ENCODE results near the gene MGST1.
"Not testable (repeated sequence)": the region's sequence is repeated elsewhere in the genome, so short reads cannot be mapped to it uniquely, and the experiment has no call there.

Gene MGST1

GRCh38 chr12:16350682-16351081, 3.2 kb downstream of the MGST1 start:
- DNase-seq (ENCODE audit: low read depth in 1 of 2, low spot score in 1 of 2) = no peak

GRCh38 chr12:16352481-16352880, 5.0 kb downstream of the MGST1 start:
- DNase-seq (ENCODE audit: low read depth in 1 of 2, low spot score in 1 of 2) = no peak

GRCh38 chr12:16358878-16359277, 11.4 kb downstream of the MGST1 start:
- no peak for DNase-seq (ENCODE audit: low read depth in 1 of 2, low spot score in 1 of 2)

GRCh38 chr12:16359512-16360491, 12.4 kb downstream of the MGST1 start:
- DNase-seq (ENCODE audit: low read depth in 1 of 2, low spot score in 1 of 2) = no peak

GRCh38 chr12:16361142-16361783, 13.8 kb downstream of the MGST1 start:
- no peak for DNase-seq (ENCODE audit: low read depth in 1 of 2, low spot score in 1 of 2)

GRCh38 chr12:16362550-16362949, 15.1 kb downstream of the MGST1 start:
- no peak for DNase-seq (ENCODE audit: low read depth in 1 of 2, low spot score in 1 of 2)

GRCh38 chr12:16369156-16369555, 21.7 kb downstream of the MGST1 start:
- no peak for DNase-seq (ENCODE audit: low read depth in 1 of 2, low spot score in 1 of 2)

GRCh38 chr12:16370096-16370495, 22.7 kb downstream of the MGST1 start:
- no peak for DNase-seq (ENCODE audit: low read depth in 1 of 2, low spot score in 1 of 2)

- DNase-seq (ENCODE audit: low read depth in 1 of 2, low spot score in 1 of 2) = not testable (repeated sequence)
Observed at GRCh38 chr12:16382652-16383312, 35.3 kb downstream of the MGST1 start.

- no peak for DNase-seq (ENCODE audit: low read depth in 1 of 2, low spot score in 1 of 2)
Observed at GRCh38 chr12:16384732-16385131, 37.3 kb downstream of the MGST1 start.

GRCh38 chr12:16385782-16386646, 38.6 kb downstream of the MGST1 start:
- no peak for DNase-seq (ENCODE audit: low read depth in 1 of 2, low spot score in 1 of 2)

- no peak for DNase-seq (ENCODE audit: low read depth in 1 of 2, low spot score in 1 of 2)
Observed at GRCh38 chr12:16387919-16388318, 40.5 kb downstream of the MGST1 start.

- no peak for DNase-seq (ENCODE audit: low read depth in 1 of 2, low spot score in 1 of 2)
Observed at GRCh38 chr12:16389594-16389993, 42.1 kb downstream of the MGST1 start.

GRCh38 chr12:16392846-16393535, 45.5 kb downstream of the MGST1 start:
- no peak for DNase-seq (ENCODE audit: low read depth in 1 of 2, low spot score in 1 of 2)

GRCh38 chr12:16399101-16399500, 51.7 kb downstream of the MGST1 start:
- no peak for DNase-seq (ENCODE audit: low read depth in 1 of 2, low spot score in 1 of 2)

GRCh38 chr12:16401835-16402234, 54.4 kb downstream of the MGST1 start:
- not testable (repeated sequence) for DNase-seq (ENCODE audit: low read depth in 1 of 2, low spot score in 1 of 2)

- DNase-seq (ENCODE audit: low read depth in 1 of 2, low spot score in 1 of 2) = no peak
Observed at GRCh38 chr12:16407346-16407745, 59.9 kb downstream of the MGST1 start.

Measured in activated T-helper 1 cell treated with anti-CD3 and anti-CD28 coated beads, Interleukin-2, amount 50 U/mL, for 16 hours (primary cell).